HepG2 (cell line): ENCODE measurements around the gene ZNF653. TPM values are rescaled to one million over a fixed set of nuclear protein-coding genes. Genes with fewer than 3 reads are reported as not detected.

Experiments
- GABPB1 ChIP-seq: IDR thresholded peaks from 2 replicates; pipeline ENCODE4 v1.6.1; 2016; ENCODE audit warnings: mild to moderate bottlenecking, missing genetic modification reagents, moderate library complexity, missing compliant biosample characterization
- RFX3 ChIP-seq: IDR thresholded peaks from 2 replicates; pipeline ENCODE4 v1.6.1; 2016; ENCODE audit warnings: missing biosample characterization, missing genetic modification reagents
- SALL2 ChIP-seq: sonication (generic); formaldehyde crosslinking; IDR thresholded peaks from 2 replicates; pipeline ENCODE4 v1.8.1; 2023; ENCODE audit warnings: mild to moderate bottlenecking, missing genetic modification reagents, inconsistent platforms
- SPEN ChIP-seq: sonication (generic); formaldehyde crosslinking; IDR thresholded peaks from 2 replicates; pipeline ENCODE4 v1.5.1; 2020; ENCODE audit warnings: low read depth, mild to moderate bottlenecking, missing genetic modification reagents
- THAP11 ChIP-seq: IDR thresholded peaks from 2 replicates; pipeline ENCODE4 v1.6.1; 2016; ENCODE audit warnings: missing biosample characterization, missing genetic modification reagents
- ZNF10 ChIP-seq: sonication (generic); formaldehyde crosslinking; IDR thresholded peaks from 2 replicates; pipeline ENCODE4 v1.4.0; 2020; ENCODE audit warnings: mild to moderate bottlenecking, low read depth, missing genetic modification reagents, borderline replicate concordance
- ZNF296 ChIP-seq: sonication (generic); formaldehyde crosslinking; conservative IDR thresholded peaks from 2 replicates; pipeline ENCODE4 v1.5.0; 2020; ENCODE audit warnings: mild to moderate bottlenecking, missing genetic modification reagents
- ZNF549 ChIP-seq: sonication (generic); formaldehyde crosslinking; IDR thresholded peaks from 2 replicates; pipeline ENCODE4 v1.5.0; 2020; ENCODE audit warnings: missing genetic modification reagents
- polyA plus RNA-seq, 8 experiments: library from polyadenylated mRNA; depleted of rRNA in 3 of 8; stranded (reverse) in 7 of 8; unstranded in 1 of 8; fragments of >200 nt; fragmentation: Illumina TruSeq in 4 of 8; extraction: Trizol in 4 of 8; gene quantifications; 2 replicates each; pipeline versions ENCODE4 v1.2.1 to v1.2.3, GENCODE V29; 2011 to 2016; ENCODE audit warnings: low read depth in 4 of 8, missing spikeins in 1 of 8, mixed read lengths in 1 of 8; ENCODE audit not compliant: insufficient read depth in 1 of 8
- total RNA-seq, 5 experiments: library from RNA; depleted of rRNA; stranded (reverse); fragments of >200 nt; fragmentation: Illumina TruSeq; extraction: Trizol; gene quantifications; 2 replicates each; pipeline ENCODE4 v1.2.3, GENCODE V29; 2016; ENCODE audit warnings: low read depth in 1 of 5
- TF ChIP-seq, protein P1 (sequence below): sonication (generic); formaldehyde crosslinking; IDR thresholded peaks from 2 replicates; pipeline ENCODE4 v1.4.0; 2020; ENCODE audit warnings: missing genetic modification reagents
- TF ChIP-seq, protein P2 (sequence below): sonication (generic); formaldehyde crosslinking; IDR thresholded peaks from 2 replicates; pipeline ENCODE4 v1.8.0; 2022; ENCODE audit warnings: missing genetic modification reagents, mild to moderate bottlenecking, moderate library complexity, borderline replicate concordance

ZNF653 gene
- total and polyA plus RNA-seq, 2 of the 13 experiments (the other 11 are each of a cell fraction or from before 2014, with no cell fraction given): 4.7 to 7.1 TPM

DNA sequence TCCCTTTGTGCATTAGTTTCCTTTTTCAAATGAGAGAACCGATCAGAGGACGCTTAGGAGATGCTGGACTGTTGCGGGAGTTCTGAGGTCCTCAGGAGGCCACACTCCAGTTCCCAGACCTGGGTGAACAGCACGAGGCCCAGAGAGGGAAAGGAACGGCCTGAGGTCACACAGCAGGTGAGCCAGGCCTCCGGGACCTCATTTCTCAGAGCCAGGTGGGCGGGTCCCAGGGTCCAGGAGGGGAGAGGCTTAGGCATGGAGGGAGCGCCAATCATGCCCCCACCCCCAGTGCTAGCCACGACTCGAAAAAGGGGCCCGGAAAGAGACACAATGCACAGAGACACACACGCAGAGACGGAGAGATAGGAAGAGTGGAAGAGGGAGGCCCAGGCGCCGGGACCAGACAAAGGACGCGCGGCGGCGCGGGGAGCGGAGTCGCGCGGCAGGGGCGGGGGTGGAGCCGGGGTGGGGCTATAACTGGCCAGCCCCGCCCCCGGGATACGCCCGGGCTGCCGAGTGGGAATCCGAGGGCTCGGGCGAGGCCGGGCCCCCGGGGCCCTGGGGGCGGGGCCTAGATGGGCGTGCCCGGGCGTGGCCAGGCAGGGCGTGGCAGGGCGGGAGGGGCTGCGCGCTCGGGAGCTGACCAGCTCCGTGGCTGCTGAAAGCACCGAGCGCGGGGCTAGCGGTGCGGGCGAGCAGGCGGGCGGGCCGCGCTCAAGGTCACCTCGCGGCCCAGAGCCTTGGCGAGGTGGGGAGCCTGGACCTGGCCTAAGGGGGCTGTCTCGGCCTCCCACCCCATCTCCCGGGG lies 26.3 kb downstream of the ZNF653 start (continued):
- TF ChIP-seq, protein P1, sequence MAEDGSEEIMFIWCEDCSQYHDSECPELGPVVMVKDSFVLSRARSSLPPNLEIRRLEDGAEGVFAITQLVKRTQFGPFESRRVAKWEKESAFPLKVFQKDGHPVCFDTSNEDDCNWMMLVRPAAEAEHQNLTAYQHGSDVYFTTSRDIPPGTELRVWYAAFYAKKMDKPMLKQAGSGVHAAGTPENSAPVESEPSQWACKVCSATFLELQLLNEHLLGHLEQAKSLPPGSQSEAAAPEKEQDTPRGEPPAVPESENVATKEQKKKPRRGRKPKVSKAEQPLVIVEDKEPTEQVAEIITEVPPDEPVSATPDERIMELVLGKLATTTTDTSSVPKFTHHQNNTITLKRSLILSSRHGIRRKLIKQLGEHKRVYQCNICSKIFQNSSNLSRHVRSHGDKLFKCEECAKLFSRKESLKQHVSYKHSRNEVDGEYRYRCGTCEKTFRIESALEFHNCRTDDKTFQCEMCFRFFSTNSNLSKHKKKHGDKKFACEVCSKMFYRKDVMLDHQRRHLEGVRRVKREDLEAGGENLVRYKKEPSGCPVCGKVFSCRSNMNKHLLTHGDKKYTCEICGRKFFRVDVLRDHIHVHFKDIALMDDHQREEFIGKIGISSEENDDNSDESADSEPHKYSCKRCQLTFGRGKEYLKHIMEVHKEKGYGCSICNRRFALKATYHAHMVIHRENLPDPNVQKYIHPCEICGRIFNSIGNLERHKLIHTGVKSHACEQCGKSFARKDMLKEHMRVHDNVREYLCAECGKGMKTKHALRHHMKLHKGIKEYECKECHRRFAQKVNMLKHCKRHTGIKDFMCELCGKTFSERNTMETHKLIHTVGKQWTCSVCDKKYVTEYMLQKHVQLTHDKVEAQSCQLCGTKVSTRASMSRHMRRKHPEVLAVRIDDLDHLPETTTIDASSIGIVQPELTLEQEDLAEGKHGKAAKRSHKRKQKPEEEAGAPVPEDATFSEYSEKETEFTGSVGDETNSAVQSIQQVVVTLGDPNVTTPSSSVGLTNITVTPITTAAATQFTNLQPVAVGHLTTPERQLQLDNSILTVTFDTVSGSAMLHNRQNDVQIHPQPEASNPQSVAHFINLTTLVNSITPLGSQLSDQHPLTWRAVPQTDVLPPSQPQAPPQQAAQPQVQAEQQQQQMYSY (CRISPR knock-in tag): no peak
- TF ChIP-seq THAP11 (CRISPR knock-in tag): peak; percentile 43; the same call in 1 of the 2 replicates
- TF ChIP-seq SPEN (CRISPR knock-in tag): no peak
- TF ChIP-seq ZNF549 (CRISPR knock-in tag): no peak
- TF ChIP-seq SALL2 (CRISPR knock-in tag): 0 out of 2 replicates have a peak, but pooled peaks have one; percentile 23
- TF ChIP-seq ZNF10 (CRISPR knock-in tag): no peak
- no peak for TF ChIP-seq ZNF296
- peak; percentile 38; the same call in 1 of the 2 replicates for TF ChIP-seq GABPB1 (CRISPR knock-in tag)
- no peak for TF ChIP-seq RFX3 (CRISPR knock-in tag)
- TF ChIP-seq, protein P2, sequence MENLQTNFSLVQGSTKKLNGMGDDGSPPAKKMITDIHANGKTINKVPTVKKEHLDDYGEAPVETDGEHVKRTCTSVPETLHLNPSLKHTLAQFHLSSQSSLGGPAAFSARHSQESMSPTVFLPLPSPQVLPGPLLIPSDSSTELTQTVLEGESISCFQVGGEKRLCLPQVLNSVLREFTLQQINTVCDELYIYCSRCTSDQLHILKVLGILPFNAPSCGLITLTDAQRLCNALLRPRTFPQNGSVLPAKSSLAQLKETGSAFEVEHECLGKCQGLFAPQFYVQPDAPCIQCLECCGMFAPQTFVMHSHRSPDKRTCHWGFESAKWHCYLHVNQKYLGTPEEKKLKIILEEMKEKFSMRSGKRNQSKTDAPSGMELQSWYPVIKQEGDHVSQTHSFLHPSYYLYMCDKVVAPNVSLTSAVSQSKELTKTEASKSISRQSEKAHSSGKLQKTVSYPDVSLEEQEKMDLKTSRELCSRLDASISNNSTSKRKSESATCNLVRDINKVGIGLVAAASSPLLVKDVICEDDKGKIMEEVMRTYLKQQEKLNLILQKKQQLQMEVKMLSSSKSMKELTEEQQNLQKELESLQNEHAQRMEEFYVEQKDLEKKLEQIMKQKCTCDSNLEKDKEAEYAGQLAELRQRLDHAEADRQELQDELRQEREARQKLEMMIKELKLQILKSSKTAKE (CRISPR knock-in tag): no peak
